GM19468 (cell line): ENCODE data around the gene SLC6A19.

Experiments
- ATAC-seq: cut with Tn5 transposase; IDR thresholded peaks from one replicate; pipeline ENCODE4 v1.9.1; 2021; ENCODE audit warnings: mild to moderate bottlenecking, moderate library complexity, moderate number of reproducible peaks; ENCODE audit not compliant: unreplicated experiment; ENCODE audit errors: extremely low read depth

Gene SLC6A19

DNA sequence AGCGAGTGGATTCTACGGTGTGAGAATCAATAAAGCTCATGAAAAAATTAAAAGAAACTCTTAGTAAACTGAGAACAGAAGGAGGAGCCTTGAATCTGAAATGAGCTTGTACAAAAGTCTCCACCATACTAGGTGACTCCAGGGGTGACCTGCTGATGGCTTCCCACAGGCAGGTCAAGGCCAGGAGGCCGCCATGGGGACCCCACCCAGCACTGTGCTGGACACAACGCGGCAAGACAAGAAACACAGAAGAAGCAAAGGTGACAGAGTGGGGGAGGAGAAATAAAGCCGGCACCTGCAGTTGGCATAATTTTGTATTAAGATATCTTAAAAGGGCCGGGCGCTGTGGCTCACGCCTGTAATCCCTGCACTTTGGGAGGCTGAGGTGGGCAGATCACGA is 12.1 kb upstream of the SLC6A19 start:
- ATAC-seq: no peak

DNA sequence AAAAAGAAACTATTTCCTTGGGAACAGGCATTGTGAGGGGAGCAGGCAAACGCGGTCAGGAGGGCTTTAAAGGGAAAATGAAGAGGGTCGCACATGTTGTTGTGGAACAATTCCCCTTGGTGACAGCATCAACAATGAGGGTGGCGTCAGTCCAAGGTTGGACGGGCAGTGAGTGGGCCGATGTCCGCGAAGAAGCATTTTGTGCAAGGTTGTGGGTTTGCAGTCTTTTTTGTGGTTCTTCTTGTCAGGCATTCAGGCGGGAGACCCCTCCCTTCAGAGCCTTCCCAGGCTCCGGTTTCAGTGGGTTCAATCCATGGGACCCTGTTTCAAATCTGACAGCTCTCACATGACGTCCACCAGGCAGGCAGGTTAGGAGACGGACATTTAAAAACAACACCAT is 11.1 kb upstream of the SLC6A19 start:
- ATAC-seq: no peak

DNA sequence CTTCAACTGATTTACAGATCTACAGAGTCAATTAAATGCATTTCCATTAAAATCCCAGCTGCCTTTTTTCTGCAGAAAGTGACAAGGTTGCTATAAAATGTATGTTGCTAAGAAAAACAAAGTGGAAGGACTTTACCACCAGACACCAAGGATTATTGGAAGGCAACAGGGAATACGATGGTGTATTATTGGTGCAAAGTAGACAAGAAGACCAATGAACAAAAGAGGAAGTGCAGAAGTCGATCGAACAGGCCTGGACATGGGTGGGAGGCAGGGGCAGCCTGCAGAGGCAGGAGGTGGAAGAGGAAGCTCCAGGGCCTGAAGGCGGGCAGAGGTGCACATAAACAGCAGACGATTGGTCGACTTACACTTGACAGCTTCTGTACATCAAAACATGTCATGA is 10.6 kb upstream of the SLC6A19 start:
- ATAC-seq: no peak

DNA sequence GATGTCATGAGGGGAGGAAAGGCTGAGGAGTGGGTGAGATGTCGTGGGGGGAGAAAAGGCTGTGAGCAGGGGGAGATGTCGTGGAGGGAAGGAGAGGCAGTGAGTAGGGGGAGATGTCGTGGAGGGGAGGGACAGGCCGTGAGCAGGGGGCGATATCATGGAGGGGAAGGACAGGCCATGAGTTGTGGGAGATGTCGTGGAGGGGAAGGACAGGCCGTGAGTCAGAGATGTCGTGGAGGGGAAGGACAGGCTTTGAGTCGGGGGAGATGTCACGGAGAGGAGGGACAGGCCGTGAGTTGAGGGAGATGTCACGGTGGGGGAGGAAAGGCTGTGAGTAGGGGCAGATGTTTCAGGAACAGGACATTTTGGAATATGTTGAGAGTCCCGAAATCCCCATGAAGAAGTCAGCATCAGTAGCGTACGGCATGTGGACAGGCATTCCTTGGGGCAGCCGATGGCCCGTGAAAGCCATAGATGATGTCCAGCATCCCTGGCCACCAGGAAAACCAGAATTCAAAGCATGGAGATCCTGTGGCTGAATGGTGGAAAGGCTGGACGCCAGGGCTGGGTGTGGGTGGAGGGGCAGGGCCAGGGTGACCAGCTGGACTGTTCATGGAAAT is 8.3 kb upstream of the SLC6A19 start:
- no peak for ATAC-seq

DNA sequence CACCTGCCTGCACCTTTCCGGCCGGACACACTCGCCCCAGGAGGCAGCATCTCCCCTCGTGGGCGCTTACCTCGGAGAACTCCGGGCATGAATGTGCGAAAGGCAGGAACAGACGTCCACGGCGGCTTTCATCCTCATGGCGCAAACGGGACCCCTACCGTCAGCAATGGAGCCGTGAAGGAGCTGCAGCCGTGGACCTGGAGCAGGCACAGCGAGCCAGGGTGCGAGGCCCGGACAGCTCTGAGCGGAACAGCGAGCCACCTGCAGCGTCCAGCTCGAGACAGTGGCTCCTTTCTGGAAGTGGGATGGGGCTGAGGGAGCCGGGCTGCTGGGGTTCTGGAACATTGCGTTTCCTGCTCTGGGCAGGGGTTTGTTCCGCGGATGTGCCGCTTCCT is 7.8 kb upstream of the SLC6A19 start:
- ATAC-seq: no peak

DNA sequence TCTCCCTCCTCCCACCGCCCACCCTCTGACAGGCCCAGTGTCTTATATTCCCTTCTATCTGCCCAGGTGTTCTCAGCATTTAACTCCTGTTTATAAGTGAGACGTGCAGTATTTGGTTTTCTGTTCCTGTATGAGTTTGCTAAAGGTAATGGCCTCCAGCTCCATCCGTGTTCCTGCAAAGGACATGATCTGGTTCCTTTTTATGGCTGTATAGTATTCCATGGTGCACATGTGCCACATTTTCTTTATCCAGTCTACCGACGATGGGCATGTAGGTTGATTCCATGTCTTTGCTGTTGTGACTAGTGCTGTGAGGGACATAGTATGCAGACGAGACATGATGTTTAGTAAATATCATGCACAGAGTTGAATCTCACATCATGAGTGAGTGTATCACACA is 7.0 kb upstream of the SLC6A19 start:
- no peak for ATAC-seq

DNA sequence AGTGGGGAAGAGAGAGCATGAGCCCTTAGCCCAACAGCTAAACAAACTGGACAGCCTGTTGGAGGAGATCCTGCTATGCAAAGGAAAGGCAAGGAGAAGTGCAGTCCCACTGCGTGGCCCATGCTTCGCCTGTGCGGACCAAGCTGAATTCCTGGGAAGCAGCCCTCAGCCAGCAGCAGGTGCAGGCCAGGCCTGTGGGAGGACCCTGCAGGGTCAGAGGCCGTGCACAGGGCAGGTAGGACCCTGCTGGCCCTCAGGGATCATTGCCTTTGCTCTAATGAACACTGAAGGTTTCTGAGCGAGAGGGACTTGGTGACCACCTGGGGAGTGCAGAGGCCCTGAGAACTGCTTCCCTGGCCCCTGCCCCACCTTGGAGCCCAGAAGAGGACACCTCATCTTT is 6.0 kb upstream of the SLC6A19 start:
- no peak for ATAC-seq

DNA sequence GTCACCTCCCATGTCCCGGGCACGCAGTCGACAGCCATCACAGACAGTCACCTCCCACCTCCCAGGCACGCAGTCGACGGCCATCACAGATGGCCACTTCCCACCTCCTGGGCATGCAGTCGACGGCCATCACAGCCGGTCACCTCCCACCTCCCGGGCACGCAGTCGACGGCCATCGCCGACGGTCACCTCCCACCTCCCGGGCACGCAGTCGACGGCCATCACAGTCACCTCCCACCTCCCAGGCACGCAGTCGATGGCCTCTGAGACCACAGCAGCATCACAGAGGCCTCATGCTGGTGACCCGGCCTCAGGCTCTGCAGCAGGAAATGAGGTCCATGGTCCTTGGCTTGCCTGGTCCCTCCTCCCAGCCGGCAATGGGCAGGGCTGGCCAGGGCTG is 5.5 kb upstream of the SLC6A19 start:
- ATAC-seq: no peak

DNA sequence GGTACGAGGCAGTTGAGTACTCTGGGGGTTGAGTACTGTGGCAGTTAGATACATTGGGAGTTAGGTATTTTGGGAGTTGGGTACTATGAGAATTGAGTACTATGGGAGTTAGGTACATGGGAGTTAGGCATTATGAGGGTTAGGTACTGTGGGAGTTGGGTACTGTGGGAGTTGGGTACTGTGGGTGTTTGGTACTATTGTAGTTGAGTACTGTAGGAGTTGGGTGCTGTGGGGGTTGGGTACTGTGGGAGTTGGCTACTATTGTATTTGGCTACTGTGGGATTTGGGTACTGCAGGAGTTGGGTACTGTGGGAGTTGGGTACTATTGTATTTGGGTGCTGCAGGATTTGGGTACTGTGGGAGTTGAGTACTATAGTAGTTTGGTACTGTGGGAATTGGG is 4.8 kb upstream of the SLC6A19 start:
- no peak for ATAC-seq

DNA sequence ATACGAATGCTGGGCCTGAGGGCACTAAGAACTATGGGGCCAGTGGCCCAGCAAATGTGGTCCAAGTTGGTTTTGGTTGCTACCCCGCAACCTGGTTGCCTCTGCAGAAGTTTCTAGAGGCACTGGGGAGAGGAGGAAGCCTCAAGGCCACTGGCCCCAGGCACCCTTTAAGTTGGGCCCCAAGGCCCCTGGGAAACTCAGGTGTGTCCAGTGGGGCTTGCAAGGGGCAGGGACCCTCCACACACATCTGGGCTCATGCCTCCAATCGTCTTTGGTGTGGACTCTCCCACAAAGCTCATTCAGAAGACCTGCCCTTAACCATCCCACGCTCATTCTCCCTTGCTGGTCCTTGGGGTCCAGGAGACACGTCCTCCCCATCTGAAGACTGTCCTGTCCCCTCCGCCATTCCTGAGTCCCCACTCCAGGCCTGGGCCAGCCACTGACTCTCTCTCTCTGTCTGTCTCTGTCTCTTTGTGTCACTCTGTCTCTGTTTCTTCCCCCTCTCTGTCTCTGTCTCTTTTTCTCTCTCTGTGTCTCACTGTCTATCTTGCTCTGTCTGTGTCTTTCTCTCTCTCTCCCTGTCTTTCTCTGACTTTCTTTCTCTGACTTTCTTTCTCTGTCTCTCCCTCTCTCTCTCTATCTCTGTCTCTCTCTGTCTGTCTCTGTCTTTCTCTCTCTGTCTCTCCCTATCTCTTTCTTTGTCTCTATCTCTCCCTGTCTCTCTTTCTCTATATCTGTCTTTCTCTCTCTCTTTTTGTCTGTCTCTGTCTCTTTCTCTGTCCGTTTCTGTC is 3.3 kb upstream of the SLC6A19 start:
- no peak for ATAC-seq

DNA sequence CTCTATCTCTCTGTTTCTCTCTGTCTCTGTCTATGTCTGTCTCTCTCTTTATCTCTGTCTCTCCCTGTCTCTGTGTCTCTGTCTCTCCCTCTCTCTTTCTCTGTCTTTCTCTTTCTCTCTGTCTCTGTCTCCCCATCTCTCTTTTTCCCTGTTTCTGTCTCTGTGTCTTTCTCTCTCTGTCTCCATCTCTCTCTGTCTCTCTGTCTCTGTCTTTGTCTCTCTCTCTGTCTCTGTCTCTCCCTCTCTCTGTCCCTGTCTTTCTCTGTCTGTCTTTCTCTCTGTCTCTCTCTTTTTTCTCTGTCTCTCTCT is 2.1 kb upstream of the SLC6A19 start:
- ATAC-seq: no peak

DNA sequence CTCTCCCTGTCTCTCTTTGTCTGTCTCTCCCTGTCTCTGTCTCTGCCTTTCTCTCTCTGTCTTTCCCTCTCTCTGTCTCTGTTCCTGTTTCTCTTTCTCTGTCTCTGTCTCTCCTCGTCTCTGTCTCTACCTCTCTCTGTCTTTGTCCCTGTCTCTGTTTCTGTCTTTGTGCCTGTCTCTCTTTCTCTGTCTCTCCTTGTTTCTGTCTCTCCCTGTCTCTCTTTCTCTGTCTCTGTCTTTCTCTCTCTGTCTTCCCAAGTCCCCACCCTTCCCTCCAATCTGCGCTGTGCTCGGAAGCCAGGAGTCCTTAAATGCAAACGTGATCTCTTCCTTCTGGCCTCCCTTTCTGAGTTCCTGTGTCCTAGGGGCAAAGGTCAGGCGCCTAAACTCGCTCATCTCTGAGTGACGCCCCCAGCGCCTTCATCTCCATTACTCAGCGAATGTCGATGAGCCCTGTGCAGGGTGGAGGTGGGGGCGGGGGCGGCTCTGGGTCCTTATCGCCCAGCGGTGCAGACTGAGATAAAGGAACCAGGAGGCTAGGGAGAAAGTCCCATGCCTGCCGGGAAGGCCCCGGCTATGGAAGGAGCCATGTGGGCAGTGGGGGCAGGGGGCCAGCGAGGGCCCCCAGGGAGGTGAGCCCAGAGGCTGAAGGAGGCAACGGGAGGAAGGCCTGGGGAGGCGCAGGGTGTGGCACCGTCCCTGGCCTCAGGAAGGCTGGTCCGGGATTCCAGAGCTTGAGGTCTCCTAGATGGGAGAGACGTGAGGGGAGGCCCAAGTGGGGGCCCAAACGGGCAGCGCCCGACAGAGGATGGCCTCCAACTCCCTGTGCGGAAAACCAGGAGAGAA is 1.5 kb upstream of the SLC6A19 start:
- no peak for ATAC-seq

DNA sequence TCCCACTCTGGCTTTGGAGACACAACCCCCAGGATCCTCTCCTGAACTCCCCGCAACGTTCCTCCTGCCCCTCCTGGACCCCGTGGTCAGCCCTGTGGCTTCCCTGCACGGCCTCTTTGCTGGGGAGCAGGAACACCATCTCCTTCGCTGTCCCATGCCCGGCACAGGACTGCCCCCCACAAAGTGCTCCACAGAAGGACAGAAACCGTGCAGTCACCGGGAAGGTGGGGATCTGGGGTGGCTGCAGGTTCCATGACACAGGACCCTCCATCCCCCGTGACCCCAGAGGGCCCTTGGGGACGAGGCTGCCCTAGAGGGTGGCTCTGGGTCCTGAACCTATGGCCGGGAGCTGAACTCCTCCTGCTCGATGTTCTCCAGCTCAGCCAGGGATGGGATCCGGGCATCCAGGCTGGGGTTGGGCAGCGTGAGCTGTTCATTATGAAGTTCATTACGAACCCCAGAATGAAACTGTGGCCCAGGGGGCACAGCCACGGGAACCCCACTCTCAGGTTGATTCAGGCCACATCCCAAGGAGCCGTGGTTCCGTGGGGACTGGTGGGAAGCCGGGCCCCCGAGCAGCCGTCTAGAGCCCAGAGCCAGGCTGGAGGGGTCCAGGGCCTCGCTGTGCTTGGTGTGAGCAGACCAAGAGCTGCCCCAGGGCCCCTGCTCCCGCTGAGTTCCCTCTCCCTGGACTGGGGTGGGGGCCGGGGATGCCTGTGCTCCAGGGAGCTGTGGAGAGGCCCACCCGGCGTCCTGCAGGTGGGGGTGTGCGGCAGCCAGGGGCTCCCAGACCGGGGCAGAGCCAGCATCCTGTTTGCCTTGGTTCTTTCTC is 684 bp upstream of the SLC6A19 start:
- ATAC-seq: no peak

DNA sequence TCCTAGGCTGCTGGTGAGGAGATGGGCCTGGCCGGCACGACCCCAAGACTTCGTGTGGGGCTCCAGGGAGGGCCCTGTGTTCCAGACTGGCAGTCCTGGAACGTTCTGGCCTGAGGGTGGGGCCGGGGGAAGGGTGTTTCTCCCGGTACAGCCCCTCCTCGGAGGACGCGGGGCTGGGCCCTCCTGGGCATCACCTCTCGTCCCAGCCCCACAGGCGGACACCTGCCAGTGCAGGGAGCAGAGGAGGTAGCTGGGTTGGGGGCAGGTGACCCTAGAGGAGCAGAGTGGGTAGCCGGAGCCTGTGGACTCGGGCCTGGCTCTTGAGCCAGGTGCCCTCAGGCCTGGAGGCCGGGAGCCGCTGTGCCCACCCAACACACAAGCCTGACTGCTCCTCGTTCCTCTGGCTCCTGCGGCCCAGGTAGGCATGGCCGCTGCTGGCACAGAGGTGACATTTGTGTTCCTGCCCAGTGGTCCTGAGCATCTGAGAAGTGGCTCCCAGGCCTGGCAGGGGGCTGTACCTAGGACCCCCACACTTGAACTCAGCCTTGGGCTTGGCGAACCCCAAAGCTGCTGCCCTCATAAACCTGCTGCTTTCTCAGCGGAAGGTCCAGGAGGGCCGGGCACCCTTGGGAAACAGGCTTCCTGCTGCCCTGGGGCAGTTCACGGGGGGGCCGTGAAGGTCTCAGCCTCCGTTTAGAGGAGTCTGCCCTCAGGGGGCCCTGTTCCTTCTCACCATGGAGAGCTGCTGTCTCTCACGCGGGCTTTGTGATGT is 817 bp downstream of the SLC6A19 start:
- ATAC-seq: no peak

DNA sequence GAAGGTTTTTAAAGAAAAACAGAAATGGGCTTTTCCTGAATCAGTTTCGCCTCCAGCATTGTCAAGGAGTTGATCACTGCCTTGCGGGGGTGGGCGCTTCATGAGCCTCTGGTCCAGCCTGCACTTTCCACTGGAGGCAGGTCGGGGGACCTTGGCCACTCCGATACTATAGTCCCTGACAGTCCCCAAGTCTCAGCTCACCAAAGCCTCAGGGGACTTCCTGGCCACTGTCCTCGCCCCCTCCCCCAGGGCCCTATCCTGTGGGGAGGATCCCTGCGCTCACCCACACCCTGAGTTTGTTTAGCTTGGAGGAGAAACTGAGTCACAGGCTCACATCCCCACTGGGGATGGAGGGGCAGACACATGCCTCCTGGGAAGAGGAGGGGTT is 1.4 kb downstream of the SLC6A19 start:
- no peak for ATAC-seq

DNA sequence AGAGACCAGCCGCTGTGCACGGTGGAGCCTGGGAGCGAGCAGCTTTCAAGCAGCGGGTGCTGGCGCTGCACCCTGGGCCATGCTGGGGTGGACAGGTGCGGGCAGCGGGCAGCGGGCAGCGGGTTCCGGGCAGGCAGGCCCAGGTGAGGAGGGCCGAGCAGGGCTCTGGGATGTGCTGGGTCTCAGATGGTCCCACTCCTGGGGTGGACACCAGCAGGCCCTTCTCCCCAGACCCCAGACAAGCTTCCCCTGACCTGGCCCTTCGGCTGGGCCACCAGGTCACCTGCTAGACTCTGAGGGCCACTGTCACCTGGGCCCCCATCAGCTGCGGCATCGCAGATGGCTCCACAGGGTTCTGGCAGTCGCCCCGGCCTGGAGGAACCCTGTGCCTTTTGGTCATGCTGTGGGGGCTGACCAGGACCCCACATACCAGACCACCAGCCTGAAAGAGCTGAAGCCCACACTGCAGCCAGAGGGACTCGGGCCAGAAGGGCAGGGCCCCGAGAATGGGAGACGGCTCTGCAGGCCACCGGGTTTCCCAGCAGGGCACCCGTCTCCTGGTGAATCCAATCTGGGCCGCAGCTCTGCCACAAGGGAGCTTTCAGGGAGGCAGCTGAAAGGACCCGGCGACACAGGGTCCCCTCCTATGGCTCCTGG is 2.0 kb downstream of the SLC6A19 start:
- no peak for ATAC-seq

DNA sequence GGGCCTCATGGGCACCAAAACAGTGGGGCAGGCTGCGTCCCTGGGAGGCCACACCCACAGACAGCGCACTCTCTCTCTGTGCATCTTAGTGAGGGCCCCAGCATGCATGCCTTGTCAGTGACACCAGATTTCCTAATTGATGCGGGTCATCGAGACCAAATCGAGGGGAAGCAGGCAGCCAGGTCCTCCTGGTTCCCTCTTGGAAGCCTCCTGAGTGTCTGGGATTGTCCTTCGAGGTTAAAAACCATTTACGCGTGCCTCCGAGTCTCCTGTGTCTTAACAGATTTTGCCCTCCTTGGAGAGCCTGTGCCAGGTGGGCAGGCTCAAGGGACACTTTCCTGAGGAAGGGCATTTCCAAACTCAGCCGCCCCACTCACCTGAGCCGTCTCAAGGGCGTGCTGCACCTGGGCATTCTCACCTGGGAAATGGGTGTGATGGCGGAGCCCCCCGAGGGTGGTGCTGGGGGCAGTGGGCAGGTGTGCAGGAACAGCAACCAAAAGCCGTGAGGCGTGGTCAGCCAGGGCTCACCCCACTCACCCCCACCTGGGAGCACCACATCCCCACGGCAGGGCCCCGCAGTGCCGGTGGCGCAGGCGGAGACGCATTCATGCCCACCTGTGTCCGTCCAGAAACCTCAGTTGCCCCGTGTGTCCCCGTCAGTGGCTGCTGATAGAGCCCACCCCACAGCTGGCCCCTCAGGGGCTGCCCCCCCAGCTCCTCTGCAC is 2.7 kb downstream of the SLC6A19 start:
- no peak for ATAC-seq

DNA sequence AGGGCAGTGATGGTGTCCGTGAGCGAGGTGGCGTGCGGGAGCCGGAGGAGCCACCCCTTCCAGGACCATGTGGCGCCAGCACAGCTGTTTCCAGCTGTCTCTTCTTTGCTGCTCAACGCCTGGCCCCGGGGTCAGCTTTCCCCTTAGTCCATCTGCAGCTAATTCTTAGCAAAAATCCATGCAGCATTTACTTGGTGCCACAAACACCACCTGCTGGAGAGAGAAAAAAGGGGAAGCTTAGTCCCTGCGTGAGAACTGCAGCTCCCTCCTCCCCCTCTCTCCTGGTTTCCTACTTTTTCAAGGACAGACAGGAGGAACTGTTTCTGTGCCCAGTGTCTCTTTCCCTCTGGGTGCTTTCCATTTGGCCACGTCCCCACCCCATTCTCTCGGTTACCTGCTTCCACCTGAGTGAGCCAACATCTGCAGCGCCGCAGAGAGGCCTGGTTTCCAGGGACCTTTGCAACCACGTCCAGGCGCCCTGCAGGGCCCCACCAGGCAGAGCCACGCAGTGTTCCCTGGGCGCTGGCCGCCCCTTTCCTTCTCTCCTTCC is 3.4 kb downstream of the SLC6A19 start:
- ATAC-seq: no peak
